Natural killer cell (primary cell): ENCODE results near the gene VGLL4. TPM values are rescaled to one million over a fixed set of nuclear protein-coding genes. Genes with fewer than 3 reads are reported as not detected.

Source experiments
- ATAC-seq, 3 donors: fragments of 150-1000 bp in 2 of 3; fragments of 200-7000 bp in 1 of 3; cut with Tn5 transposase; 1 replicate in 1 of 3; 2 replicates in 2 of 3; pipeline ENCODE4 v1.10.0; 2021; ENCODE audit warnings: mild to moderate bottlenecking in 2 of 3, moderate library complexity in 2 of 3
- DNase-seq, 2 donors: peaks; one replicate each; pipeline versions ENCODE4 v3.0.0 to v3.0.0-alpha.2; 2013 to 2021; ENCODE audit warnings: mixed read lengths in 1 of 2
- H3K27ac ChIP-seq: one replicate; pipeline ENCODE4 v1.5.1; 2013; ENCODE audit warnings: mild to moderate bottlenecking, low read length
- H3K27me3 ChIP-seq: one replicate; pipeline ENCODE4 v1.6.1; 2013; ENCODE audit warnings: low read length; ENCODE audit not compliant: control insufficient read depth, insufficient read depth
- H3K36me3 ChIP-seq: one replicate; pipeline ENCODE4 v1.6.1; 2013; ENCODE audit warnings: low read length; ENCODE audit not compliant: control insufficient read depth, insufficient read depth
- H3K4me1 ChIP-seq: one replicate; pipeline ENCODE4 v1.6.1; 2013; ENCODE audit warnings: low read length; ENCODE audit not compliant: control insufficient read depth, insufficient read depth
- H3K4me3 ChIP-seq: one replicate; pipeline ENCODE4 v1.5.1; 2013; ENCODE audit warnings: low read length
- H3K9me3 ChIP-seq: one replicate; pipeline ENCODE4 v1.6.1; 2013; ENCODE audit warnings: low read length; ENCODE audit not compliant: control insufficient read depth, insufficient read depth
- H3K27ac Mint-ChIP-seq, 2 donors: one replicate each; pipeline ENCODE4 v1.8.0; 2022; ENCODE audit warnings: mild to moderate bottlenecking in 2 of 2, mixed read lengths in 2 of 2, moderate library complexity in 1 of 2
- H3K27me3 Mint-ChIP-seq, 2 donors: one replicate each; pipeline ENCODE4 v1.8.0; 2022; ENCODE audit warnings: low read depth in 2 of 2, mixed read lengths in 2 of 2
- H3K36me3 Mint-ChIP-seq: one replicate; pipeline ENCODE4 v1.8.0; 2022; ENCODE audit warnings: mixed read lengths
- H3K4me1 Mint-ChIP-seq, 2 donors: one replicate each; pipeline ENCODE4 v1.8.0; 2022; ENCODE audit warnings: mixed read lengths in 2 of 2
- H3K4me3 Mint-ChIP-seq: one replicate; pipeline ENCODE4 v1.8.0; 2022; ENCODE audit warnings: mild to moderate bottlenecking, moderate library complexity, mixed read lengths
- H3K9me3 Mint-ChIP-seq, 2 donors: one replicate each; pipeline ENCODE4 v1.8.0; 2022; ENCODE audit warnings: mixed read lengths in 2 of 2
- WGBS: methylation state at CpG from one replicate; pipeline ENCODE4 v1.1.7; 2013; ENCODE audit warnings: missing lambda C conversion rate; ENCODE audit not compliant: insufficient coverage; 5-methylcytosine and 5-hydroxymethylcytosine counted together
- intact Hi-C: fragments of 100-400 bp; cut with micrococcal nuclease; formaldehyde crosslinking; loops from one replicate; pipeline ENCODE4 v1.14.2; 2022
- total RNA-seq, 4 donors: library from RNA; stranded (reverse); fragments of 120-200 nt in 1 of 4; gene quantifications; one replicate each; pipeline versions ENCODE4 v1.2.3 to v1.2.4, GENCODE V29; 2013 to 2022
- TF ChIP-seq, protein P1 (sequence below): fragments of 200-600 bp; IDR thresholded peaks from one replicate; pipeline ENCODE4 v1.8.0; 2022; ENCODE audit warnings: antibody characterized with exemption

The VGLL4 gene
- total RNA-seq, 3 donors from 2014 or later (not counting 1 experiment from before 2014, with no cell fraction given), result 29.5 to 42.8 (median 34.6) TPM

DNA sequence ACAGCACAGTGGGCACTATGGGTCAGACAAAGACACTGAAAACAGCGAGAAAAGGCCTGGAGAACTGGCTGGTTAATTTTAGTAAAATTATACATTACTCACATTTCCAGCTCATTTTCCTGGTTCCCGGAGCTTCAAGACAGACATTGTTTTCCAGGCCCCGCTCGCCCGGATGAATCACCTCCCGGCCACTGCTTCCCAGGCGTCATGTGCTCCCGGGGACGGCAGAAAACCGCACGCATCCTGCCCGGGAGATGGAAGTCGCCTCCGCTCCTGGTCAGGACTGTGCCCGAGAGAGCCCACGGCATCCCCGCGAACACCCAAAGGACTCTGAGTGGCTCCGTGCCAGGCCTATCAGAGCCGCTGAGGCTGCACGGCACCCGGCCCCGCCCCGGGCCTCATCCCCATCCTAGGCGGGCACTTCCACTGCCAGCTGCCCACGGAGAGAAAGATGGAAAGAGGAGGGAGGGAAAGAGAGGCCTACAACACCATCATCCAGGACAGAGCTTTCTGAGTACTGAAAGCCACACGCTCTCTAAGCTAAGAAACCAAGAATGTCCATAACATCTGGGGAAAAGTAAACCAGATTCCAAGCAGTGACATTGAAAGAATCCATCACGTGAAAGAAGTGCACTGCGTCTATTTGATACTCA, 75.1 kb downstream of the VGLL4 start:
- no peak for DNase-seq
- H3K27ac Mint-ChIP-seq, result peak overlapping the region; percentile 53 to 76
- H3K9me3 ChIP-seq, result no peaks in the 10 kb centered on the region
- H3K27ac ChIP-seq, result no peak overlapping the region
- H3K4me3 ChIP-seq, result no peak overlapping the region
- TF ChIP-seq, protein P1, sequence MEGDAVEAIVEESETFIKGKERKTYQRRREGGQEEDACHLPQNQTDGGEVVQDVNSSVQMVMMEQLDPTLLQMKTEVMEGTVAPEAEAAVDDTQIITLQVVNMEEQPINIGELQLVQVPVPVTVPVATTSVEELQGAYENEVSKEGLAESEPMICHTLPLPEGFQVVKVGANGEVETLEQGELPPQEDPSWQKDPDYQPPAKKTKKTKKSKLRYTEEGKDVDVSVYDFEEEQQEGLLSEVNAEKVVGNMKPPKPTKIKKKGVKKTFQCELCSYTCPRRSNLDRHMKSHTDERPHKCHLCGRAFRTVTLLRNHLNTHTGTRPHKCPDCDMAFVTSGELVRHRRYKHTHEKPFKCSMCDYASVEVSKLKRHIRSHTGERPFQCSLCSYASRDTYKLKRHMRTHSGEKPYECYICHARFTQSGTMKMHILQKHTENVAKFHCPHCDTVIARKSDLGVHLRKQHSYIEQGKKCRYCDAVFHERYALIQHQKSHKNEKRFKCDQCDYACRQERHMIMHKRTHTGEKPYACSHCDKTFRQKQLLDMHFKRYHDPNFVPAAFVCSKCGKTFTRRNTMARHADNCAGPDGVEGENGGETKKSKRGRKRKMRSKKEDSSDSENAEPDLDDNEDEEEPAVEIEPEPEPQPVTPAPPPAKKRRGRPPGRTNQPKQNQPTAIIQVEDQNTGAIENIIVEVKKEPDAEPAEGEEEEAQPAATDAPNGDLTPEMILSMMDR, result no peak
- ATAC-seq, result no peak
- H3K27me3 ChIP-seq, result no peaks in the 10 kb centered on the region
- H3K4me3 Mint-ChIP-seq, result no peak overlapping the region
- H3K4me1 ChIP-seq, result peaks cover 11% of the 10 kb centered on the region
- WGBS, result 97% methylated on average over 29 of the region's 29 CpGs
- intact Hi-C loops, result no loop called here
- H3K27me3 Mint-ChIP-seq, result no peaks in the 10 kb centered on the region
- H3K9me3 Mint-ChIP-seq, result no peaks in the 10 kb centered on the region
- peaks cover 31% of the 10 kb centered on the region for H3K36me3 ChIP-seq
- peaks cover 42 to 59% of the 10 kb centered on the region in 2 donors for H3K4me1 Mint-ChIP-seq
- no peaks in the 10 kb centered on the region for H3K36me3 Mint-ChIP-seq

DNA sequence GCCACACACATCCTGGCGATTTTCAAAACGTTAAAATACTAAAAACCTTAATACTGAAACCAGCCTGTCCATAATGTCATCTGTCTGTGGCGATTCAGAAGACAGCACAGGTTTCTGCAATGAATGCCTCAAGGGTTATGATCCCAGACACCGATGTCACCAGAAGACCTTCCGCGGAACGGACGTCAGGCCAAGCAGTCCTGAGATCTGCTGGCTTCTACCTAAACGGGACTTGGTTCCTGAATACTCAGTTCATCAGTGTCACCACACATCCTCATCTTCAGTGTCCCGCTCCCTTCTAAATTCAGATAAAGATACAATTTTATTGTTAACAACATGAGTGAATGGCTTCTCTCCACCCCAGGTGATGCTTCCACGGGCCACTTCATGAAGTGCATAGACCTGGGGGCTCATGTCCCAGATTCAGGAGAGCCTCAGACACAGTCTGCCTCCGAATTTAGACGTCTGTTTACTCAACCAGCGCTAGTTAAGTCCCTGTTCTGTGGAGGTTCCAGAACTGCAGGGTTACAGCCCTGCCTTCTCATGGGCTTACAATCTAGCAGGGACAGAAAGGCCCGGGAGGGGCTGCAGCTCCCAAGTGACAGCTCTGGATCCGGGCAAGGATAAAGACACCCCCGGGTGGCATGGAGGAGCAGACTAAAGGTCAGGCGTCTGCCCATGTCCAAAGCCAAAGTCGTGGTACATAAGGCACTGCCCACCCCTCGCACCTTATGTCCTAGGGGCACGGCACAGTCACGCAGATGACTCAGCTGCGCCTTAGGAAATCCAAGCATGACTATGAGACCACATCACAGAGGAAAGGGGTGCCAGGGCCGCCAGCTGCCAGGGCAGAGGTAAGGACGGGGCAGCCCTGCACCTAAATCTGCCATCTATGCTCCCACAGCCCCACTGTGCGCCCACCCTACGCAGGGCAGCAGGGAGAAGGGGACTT, 75.9 kb downstream of the VGLL4 start:
- no peak for ATAC-seq
- Histone ChIP-seq H3K36me3 (peaks cover 34% of the 10 kb centered on the region), H3K4me1 (peaks cover 11% of the 10 kb centered on the region), H3K27me3 (no peaks in the 10 kb centered on the region), H3K9me3 (no peaks in the 10 kb centered on the region), H3K27ac (no peak overlapping the region), H3K4me3 (no peak overlapping the region)
- no peaks in the 10 kb centered on the region for H3K27me3 Mint-ChIP-seq
- TF ChIP-seq, protein P1, result no peak
- H3K36me3 Mint-ChIP-seq, result no peaks in the 10 kb centered on the region
- intact Hi-C loops, result no loop called here
- DNase-seq, result no peak
- no peaks in the 10 kb centered on the region for H3K9me3 Mint-ChIP-seq
- peaks cover 43 to 57% of the 10 kb centered on the region in 2 donors for H3K4me1 Mint-ChIP-seq
- 90% methylated on average over 27 of the region's 27 CpGs for whole genome bisulfite sequencing
- no peak overlapping the region for H3K4me3 Mint-ChIP-seq
- peak overlapping the region; percentile 53 to 76 for H3K27ac Mint-ChIP-seq

DNA sequence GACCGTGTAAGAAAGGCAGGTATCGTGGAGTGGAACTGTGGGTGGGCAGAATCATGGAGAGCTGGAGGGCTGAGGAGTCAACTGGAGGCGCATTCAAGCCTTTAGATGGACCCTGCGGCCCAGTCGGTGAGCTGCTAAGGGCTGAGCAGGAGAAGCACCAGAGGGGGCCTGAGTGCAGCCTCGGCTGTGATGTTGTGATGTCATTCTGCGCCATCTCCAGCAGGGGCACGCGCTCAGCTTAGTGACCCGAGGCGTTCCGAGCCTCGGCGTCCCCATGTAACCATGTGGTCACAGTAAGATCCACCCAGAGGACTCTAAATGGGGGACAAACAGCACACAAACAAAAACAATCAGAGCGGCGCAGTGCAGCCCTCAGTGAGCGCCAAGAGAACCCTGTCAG, 76.8 kb downstream of the VGLL4 start:
- TF ChIP-seq, protein P1, result no peak
- Histone ChIP-seq H3K4me3 (no peak overlapping the region), H3K27ac (no peak overlapping the region), H3K4me1 (peaks cover 11% of the 10 kb centered on the region), H3K9me3 (no peaks in the 10 kb centered on the region), H3K36me3 (peaks cover 41% of the 10 kb centered on the region), H3K27me3 (no peaks in the 10 kb centered on the region)
- 97% methylated on average over 14 of the region's 17 CpGs for WGBS
- Mint-ChIP-seq H3K9me3 (no peaks in the 10 kb centered on the region), H3K27ac (peak overlapping the region in 1 of 2 donors; percentile 39), H3K4me3 (no peak overlapping the region), H3K27me3 (no peaks in the 10 kb centered on the region), H3K36me3 (no peaks in the 10 kb centered on the region), H3K4me1 (peaks cover 35 to 48% of the 10 kb centered on the region in 2 donors)
- DNase-seq (no peak), ATAC-seq (no peak)
- intact Hi-C loops, result no loop called here
